Measurements from ENCODE around the gene OGFOD3.
A peak's percentile ranks its signal among the peaks of the same experiment; 100 is the strongest.

OGFOD3 gene

GRCh38 chr17:82434216-82434565 lies 15.8 kb upstream of the OGFOD3 start:
- Histone ChIP-seq H3K27ac (peak overlapping the region in 5 of 11 experiments; percentile 9 to 44 (median 27); a peak in 5 of 22 replicates), H3K27me3 (no peaks in the 10 kb centered on the region), H3K36me3 (peaks cover 0 to 56% (median 17%) of the 10 kb centered on the region in 11 experiments; a peak in 17 of 22 replicates), H3K4me3 (peak overlapping the region in 2 of 10 experiments; percentile 21 to 41; a peak in 1 of 20 replicates), H3K9ac (peak overlapping the region in 8 of 11 experiments; percentile 18 to 53 (median 38); a peak in 5 of 22 replicates), H3K4me2 (peak overlapping the region; percentile 79 to 88 (median 84)), H3K9me3 (replicated peaks in 1 of 11) (no peaks in the 10 kb centered on the region), H4K20me1 (peaks cover 0 to 20% (median 0%) of the 10 kb centered on the region in 11 experiments; a peak in 5 of 22 replicates), H3K4me1 (peaks cover 40 to 85% (median 66%) of the 10 kb centered on the region in 10 experiments)
- TF ChIP-seq Cebpa-rat (IDR thresholded peaks at IDR 0.05), result no peak

GRCh38 chr17:82433560-82434215 lies 15.3 kb upstream of the OGFOD3 start:
- Histone ChIP-seq H3K36me3 (peaks cover 0 to 51% (median 16%) of the 10 kb centered on the region in 11 experiments; a peak in 17 of 22 replicates), H3K9ac (peak overlapping the region in 2 of 11 experiments; percentile 18 to 53; a peak in 1 of 22 replicates), H3K27me3 (no peaks in the 10 kb centered on the region), H3K27ac (peak overlapping the region in 2 of 11 experiments; percentile 9 to 23; a peak in 2 of 22 replicates), H3K4me2 (peak overlapping the region; percentile 79 to 88 (median 84); a peak in 21 of 22 replicates), H4K20me1 (peaks cover 0 to 15% (median 0%) of the 10 kb centered on the region in 11 experiments; a peak in 4 of 22 replicates), H3K4me1 (peaks cover 42 to 85% (median 66%) of the 10 kb centered on the region in 10 experiments), H3K9me3 (replicated peaks in 1 of 11) (no peaks in the 10 kb centered on the region), H3K4me3 (no peak overlapping the region)
- no peak for TF ChIP-seq Cebpa-rat (IDR thresholded peaks at IDR 0.05)

GRCh38 chr17:82432017-82432416 lies 13.6 kb upstream of the OGFOD3 start:
- Histone ChIP-seq H3K9me3 (replicated peaks in 1 of 11) (no peaks in the 10 kb centered on the region), H3K4me1 (peaks cover 46 to 82% (median 66%) of the 10 kb centered on the region in 10 experiments), H3K27me3 (no peaks in the 10 kb centered on the region), H3K4me2 (peak overlapping the region in 6 of 11 experiments; percentile 2 to 24 (median 12); a peak in 3 of 22 replicates), H3K9ac (no peak overlapping the region), H3K36me3 (peaks cover 0 to 37% (median 8%) of the 10 kb centered on the region in 11 experiments; a peak in 17 of 22 replicates), H3K4me3 (no peak overlapping the region), H4K20me1 (peaks cover 0 to 11% (median 0%) of the 10 kb centered on the region in 11 experiments; a peak in 1 of 22 replicates), H3K27ac (no peak overlapping the region)
- TF ChIP-seq Cebpa-rat (IDR thresholded peaks at IDR 0.05), result no peak

- Histone ChIP-seq H3K9ac (peak overlapping the region in 5 of 11 experiments; percentile 4 to 38 (median 21); a peak in 4 of 22 replicates), H3K27ac (peak overlapping the region in 10 of 11 experiments; percentile 22 to 70 (median 56); a peak in 18 of 22 replicates), H3K4me3 (peak overlapping the region in 4 of 10 experiments; percentile 20 to 51 (median 41); a peak in 3 of 20 replicates), H3K36me3 (peaks cover 0 to 27% (median 0%) of the 10 kb centered on the region in 11 experiments; a peak in 5 of 22 replicates), H3K4me1 (peaks cover 37 to 60% (median 46%) of the 10 kb centered on the region in 10 experiments), H3K9me3 (replicated peaks in 1 of 11) (no peaks in the 10 kb centered on the region), H3K4me2 (peak overlapping the region; percentile 62 to 94 (median 77)), H4K20me1 (no peaks in the 10 kb centered on the region), H3K27me3 (no peaks in the 10 kb centered on the region)
- no peak for TF ChIP-seq Cebpa-rat (IDR thresholded peaks at IDR 0.05)
Measured at GRCh38 chr17:82429824-82430223, 11.4 kb upstream of the OGFOD3 start.

GRCh38 chr17:82428546-82428945 lies 10.2 kb upstream of the OGFOD3 start:
- Histone ChIP-seq H3K27ac (peak overlapping the region in 5 of 11 experiments; percentile 18 to 70 (median 49); a peak in 7 of 22 replicates), H3K4me3 (peak overlapping the region in 2 of 10 experiments; percentile 47 to 51; a peak in 4 of 20 replicates), H3K4me1 (peaks cover 24 to 48% (median 35%) of the 10 kb centered on the region in 10 experiments), H3K9me3 (replicated peaks in 1 of 11) (no peaks in the 10 kb centered on the region), H3K4me2 (peak overlapping the region; percentile 62 to 94 (median 77)), H3K27me3 (no peaks in the 10 kb centered on the region), H3K36me3 (peaks cover 0 to 32% (median 4%) of the 10 kb centered on the region in 11 experiments; a peak in 6 of 22 replicates), H4K20me1 (0 out of 22 replicates have a peak, but pooled peaks cover 0 to 4% (median 0%) of the 10 kb centered on the region in 11 experiments), H3K9ac (no peak overlapping the region)
- no peak for TF ChIP-seq Cebpa-rat (IDR thresholded peaks at IDR 0.05)

- no peak overlapping the region; a peak in 1 of 22 replicates for H3K9ac ChIP-seq
- no peak overlapping the region for H3K4me2 ChIP-seq
- peaks cover 19 to 28% (median 26%) of the 10 kb centered on the region in 10 experiments for H3K4me1 ChIP-seq
- 0 out of 22 replicates have a peak, but pooled peaks cover 0 to 9% (median 0%) of the 10 kb centered on the region in 11 experiments for H4K20me1 ChIP-seq
- no peak overlapping the region for H3K27ac ChIP-seq
- TF ChIP-seq Cebpa-rat (IDR thresholded peaks at IDR 0.05), result no peak
- H3K9me3 ChIP-seq (replicated peaks in 1 of 11), result peaks cover 0 to 7% (median 6%) of the 10 kb centered on the region in 11 experiments; a peak in 6 of 22 replicates
- peaks cover 9 to 52% (median 32%) of the 10 kb centered on the region in 11 experiments; a peak in 21 of 22 replicates for H3K36me3 ChIP-seq
- no peak overlapping the region for H3K4me3 ChIP-seq
- H3K27me3 ChIP-seq, result no peaks in the 10 kb centered on the region
Measured at GRCh38 chr17:82424863-82425159, 6.4 kb upstream of the OGFOD3 start.

GRCh38 chr17:82424001-82424862 lies 5.8 kb upstream of the OGFOD3 start:
- Histone ChIP-seq H3K27ac (no peak overlapping the region), H4K20me1 (peaks cover 0 to 9% (median 0%) of the 10 kb centered on the region in 11 experiments; a peak in 3 of 22 replicates), H3K9ac (no peak overlapping the region; a peak in 1 of 22 replicates), H3K4me3 (no peak overlapping the region), H3K27me3 (no peaks in the 10 kb centered on the region), H3K4me2 (no peak overlapping the region), H3K9me3 (replicated peaks in 1 of 11) (peaks cover 0 to 7% (median 6%) of the 10 kb centered on the region in 11 experiments; a peak in 6 of 22 replicates), H3K4me1 (peaks cover 16 to 28% (median 24%) of the 10 kb centered on the region in 10 experiments), H3K36me3 (peaks cover 9 to 52% (median 32%) of the 10 kb centered on the region in 11 experiments; a peak in 21 of 22 replicates)
- TF ChIP-seq Cebpa-rat (IDR thresholded peaks at IDR 0.05), result no peak

GRCh38 chr17:82419540-82419939 lies 1.2 kb upstream of the OGFOD3 start:
- H4K20me1 ChIP-seq, result peaks cover 19 to 44% (median 35%) of the 10 kb centered on the region in 11 experiments
- peak overlapping the region; percentile 77 to 94 (median 88) for H3K9ac ChIP-seq
- TF ChIP-seq Cebpa-rat (IDR thresholded peaks at IDR 0.05), result no peak
- peaks cover 9 to 42% (median 32%) of the 10 kb centered on the region in 11 experiments; a peak in 21 of 22 replicates for H3K36me3 ChIP-seq
- H3K9me3 ChIP-seq (replicated peaks in 1 of 11), result peaks cover 0 to 7% (median 6%) of the 10 kb centered on the region in 11 experiments; a peak in 6 of 22 replicates
- peaks cover 15 to 40% (median 28%) of the 10 kb centered on the region in 10 experiments for H3K4me1 ChIP-seq
- peak overlapping the region; percentile 81 to 97 (median 92) for H3K4me2 ChIP-seq
- H3K27me3 ChIP-seq, result no peaks in the 10 kb centered on the region
- H3K27ac ChIP-seq, result peak overlapping the region; percentile 4 to 94 (median 87); a peak in 20 of 22 replicates
- H3K4me3 ChIP-seq, result peak overlapping the region; percentile 73 to 96 (median 90)
